ENCODE data around the gene SRL. TPM values are rescaled to one million over a fixed set of nuclear protein-coding genes. Genes with fewer than 3 reads are reported as not detected.

Gene SRL
- total RNA-seq, 1 donor from 2014 or later = not detected

DNA sequence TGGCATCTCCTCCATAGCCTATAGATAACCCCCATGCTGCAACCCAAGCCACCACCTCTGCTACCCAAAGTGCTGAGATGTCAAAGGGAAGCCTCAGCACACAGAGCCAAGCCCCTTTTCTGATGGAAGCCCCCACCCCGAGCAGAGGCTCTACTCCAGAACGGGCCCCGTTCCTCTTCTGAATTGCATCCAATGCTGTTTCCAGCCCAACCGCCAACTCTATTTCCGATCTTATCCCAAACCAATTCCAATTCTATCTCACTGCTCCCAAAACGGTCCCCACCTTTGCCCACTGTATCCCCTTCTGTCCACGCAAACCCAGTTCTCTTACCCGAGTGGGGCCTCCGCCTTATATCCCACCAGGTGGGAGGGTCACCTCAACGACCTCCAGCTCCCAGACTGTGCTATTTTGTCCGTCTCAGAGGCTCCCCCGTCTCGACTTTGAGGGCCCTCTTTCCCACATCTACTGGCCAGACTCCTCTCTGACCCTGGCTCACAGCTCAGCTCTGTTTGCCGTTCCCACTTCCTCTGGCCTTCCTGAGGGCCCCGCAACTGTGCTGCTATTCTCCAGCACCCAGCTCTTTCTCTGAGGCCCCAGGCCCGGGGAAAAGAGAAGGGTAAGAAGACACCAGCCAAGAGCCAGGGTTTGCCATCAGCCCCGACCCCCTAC is 487 bp downstream of the SRL start:
- Mint-ChIP-seq H3K9me3 (ENCODE audit: unreplicated experiment) (no peaks in the 10 kb centered on the region), H3K27ac (ENCODE audit: unreplicated experiment) (no peak overlapping the region), H3K36me3 (ENCODE audit: unreplicated experiment) (no peaks in the 10 kb centered on the region), H3K4me1 (ENCODE audit: unreplicated experiment) (peaks cover 6% of the 10 kb centered on the region), H3K27me3 (ENCODE audit: unreplicated experiment) (peaks cover 3% of the 10 kb centered on the region), H3K4me3 (ENCODE audit: unreplicated experiment) (no peak overlapping the region)
- no peak for DNase-seq (ENCODE audit: extremely low spot score, unreplicated experiment)
- TF ChIP-seq, protein P1, sequence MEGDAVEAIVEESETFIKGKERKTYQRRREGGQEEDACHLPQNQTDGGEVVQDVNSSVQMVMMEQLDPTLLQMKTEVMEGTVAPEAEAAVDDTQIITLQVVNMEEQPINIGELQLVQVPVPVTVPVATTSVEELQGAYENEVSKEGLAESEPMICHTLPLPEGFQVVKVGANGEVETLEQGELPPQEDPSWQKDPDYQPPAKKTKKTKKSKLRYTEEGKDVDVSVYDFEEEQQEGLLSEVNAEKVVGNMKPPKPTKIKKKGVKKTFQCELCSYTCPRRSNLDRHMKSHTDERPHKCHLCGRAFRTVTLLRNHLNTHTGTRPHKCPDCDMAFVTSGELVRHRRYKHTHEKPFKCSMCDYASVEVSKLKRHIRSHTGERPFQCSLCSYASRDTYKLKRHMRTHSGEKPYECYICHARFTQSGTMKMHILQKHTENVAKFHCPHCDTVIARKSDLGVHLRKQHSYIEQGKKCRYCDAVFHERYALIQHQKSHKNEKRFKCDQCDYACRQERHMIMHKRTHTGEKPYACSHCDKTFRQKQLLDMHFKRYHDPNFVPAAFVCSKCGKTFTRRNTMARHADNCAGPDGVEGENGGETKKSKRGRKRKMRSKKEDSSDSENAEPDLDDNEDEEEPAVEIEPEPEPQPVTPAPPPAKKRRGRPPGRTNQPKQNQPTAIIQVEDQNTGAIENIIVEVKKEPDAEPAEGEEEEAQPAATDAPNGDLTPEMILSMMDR (IDR thresholded peaks at IDR 0.05) = no peak

DNA sequence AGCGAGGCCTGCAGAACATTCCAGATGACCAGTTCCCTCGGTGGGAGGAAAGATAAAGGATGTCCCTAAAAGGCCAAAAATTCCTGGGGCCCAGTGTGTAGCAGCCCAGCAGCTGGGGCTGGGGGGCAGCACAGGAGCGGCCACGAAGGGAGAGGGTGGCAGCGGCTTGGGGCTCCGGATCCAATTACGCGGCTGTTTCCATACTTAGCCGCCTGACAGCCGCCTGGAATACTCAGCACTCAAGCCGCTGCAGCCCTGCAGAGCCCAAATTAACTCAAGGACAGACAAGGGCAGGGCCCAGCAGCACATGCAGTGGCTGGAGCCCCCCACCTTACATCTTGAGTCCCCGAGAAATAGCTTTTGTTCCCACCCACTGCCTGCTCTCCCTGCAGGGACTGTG is 1.3 kb downstream of the SRL start:
- no peak overlapping the region for H3K4me3 Mint-ChIP-seq (ENCODE audit: unreplicated experiment)
- no peak for DNase-seq (ENCODE audit: extremely low spot score, unreplicated experiment)
- peaks cover 6% of the 10 kb centered on the region for H3K4me1 Mint-ChIP-seq (ENCODE audit: unreplicated experiment)
- H3K9me3 Mint-ChIP-seq (ENCODE audit: unreplicated experiment) = no peaks in the 10 kb centered on the region
- H3K27ac Mint-ChIP-seq (ENCODE audit: unreplicated experiment) = no peak overlapping the region
- TF ChIP-seq, protein P1 (IDR thresholded peaks at IDR 0.05) = no peak
- no peaks in the 10 kb centered on the region for H3K36me3 Mint-ChIP-seq (ENCODE audit: unreplicated experiment)
- peaks cover 3% of the 10 kb centered on the region for H3K27me3 Mint-ChIP-seq (ENCODE audit: unreplicated experiment)

DNA sequence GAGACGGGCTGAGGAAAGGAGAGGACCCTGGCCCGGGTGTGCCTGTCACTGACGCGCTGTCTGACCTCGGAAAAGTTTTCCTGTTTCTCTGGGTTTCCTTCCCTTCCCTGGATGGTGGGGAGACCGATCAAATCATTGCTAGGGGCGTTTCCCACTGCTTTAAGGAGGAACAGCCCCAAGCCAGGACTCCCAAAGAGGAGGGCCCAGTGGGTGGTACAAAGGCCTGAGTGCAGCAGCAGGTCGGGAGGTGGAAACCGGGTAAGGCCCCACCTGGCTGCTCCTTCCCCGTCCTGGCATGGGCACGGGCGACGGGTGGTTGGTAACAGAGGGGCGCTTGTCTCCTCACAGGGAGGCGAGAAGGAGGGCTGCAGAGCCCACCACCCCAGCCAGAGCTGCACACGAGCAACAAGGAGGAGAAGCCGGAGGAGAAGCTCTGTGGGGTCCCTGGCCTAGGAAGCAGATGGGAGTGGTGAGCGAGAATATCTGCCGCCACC is 2.2 kb downstream of the SRL start:
- Mint-ChIP-seq H3K36me3 (ENCODE audit: unreplicated experiment) (no peaks in the 10 kb centered on the region), H3K9me3 (ENCODE audit: unreplicated experiment) (no peaks in the 10 kb centered on the region), H3K27ac (ENCODE audit: unreplicated experiment) (no peak overlapping the region), H3K4me3 (ENCODE audit: unreplicated experiment) (no peak overlapping the region), H3K27me3 (ENCODE audit: unreplicated experiment) (peaks cover 3% of the 10 kb centered on the region), H3K4me1 (ENCODE audit: unreplicated experiment) (peaks cover 6% of the 10 kb centered on the region)
- no peak for DNase-seq (ENCODE audit: extremely low spot score, unreplicated experiment)
- TF ChIP-seq, protein P1 (IDR thresholded peaks at IDR 0.05) = no peak

DNA sequence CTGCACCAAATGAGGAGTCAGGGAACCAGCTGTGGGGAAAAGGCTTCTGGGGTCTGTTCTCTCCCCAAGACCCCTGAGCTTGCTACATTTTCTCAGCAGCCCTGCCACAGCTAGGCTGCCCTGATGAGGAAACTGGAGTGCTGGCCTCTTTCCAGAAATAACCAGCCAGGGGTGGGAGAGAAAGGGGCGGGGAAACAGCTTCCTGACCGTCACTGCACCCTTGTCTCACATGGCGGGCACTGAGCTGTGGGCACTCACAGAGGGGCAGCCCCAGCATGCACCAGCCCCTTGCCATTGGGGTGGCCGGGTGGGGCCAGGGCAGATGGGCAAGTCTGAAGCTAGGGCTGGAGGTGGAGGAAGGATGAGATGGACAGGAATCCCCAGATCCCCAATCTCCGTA is 2.9 kb downstream of the SRL start:
- H3K4me3 Mint-ChIP-seq (ENCODE audit: unreplicated experiment) = no peak overlapping the region
- peaks cover 6% of the 10 kb centered on the region for H3K4me1 Mint-ChIP-seq (ENCODE audit: unreplicated experiment)
- TF ChIP-seq, protein P1 (IDR thresholded peaks at IDR 0.05) = no peak
- DNase-seq (ENCODE audit: extremely low spot score, unreplicated experiment) = no peak
- H3K27me3 Mint-ChIP-seq (ENCODE audit: unreplicated experiment) = peaks cover 2% of the 10 kb centered on the region
- H3K27ac Mint-ChIP-seq (ENCODE audit: unreplicated experiment) = no peak overlapping the region
- no peaks in the 10 kb centered on the region for H3K9me3 Mint-ChIP-seq (ENCODE audit: unreplicated experiment)
- no peaks in the 10 kb centered on the region for H3K36me3 Mint-ChIP-seq (ENCODE audit: unreplicated experiment)

DNA sequence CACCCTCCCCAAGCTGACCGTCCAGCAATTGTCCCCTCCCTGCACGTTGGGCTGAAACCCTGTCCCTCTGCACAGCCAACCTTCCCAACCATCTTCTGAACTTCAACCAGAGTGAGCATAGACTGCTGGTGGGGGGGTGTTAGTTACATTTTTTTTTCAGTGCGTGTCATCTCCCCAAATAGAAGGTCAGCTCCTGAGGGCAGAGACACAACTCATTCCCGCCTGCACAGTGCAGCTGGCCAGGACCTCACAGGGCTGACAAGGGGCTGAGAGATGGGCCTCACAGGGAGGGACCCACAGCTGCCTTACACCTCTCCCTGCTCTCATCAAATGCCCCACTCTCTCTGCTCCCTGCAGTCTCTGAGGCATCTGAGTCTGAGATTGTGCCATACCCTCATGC is 8.4 kb downstream of the SRL start:
- Mint-ChIP-seq H3K9me3 (ENCODE audit: unreplicated experiment) (no peaks in the 10 kb centered on the region), H3K36me3 (ENCODE audit: unreplicated experiment) (no peaks in the 10 kb centered on the region), H3K27me3 (ENCODE audit: unreplicated experiment) (no peaks in the 10 kb centered on the region), H3K4me3 (ENCODE audit: unreplicated experiment) (no peak overlapping the region), H3K27ac (ENCODE audit: unreplicated experiment) (no peak overlapping the region), H3K4me1 (ENCODE audit: unreplicated experiment) (no peaks in the 10 kb centered on the region)
- TF ChIP-seq, protein P1 (IDR thresholded peaks at IDR 0.05) = no peak
- no peak for DNase-seq (ENCODE audit: extremely low spot score, unreplicated experiment)
